GM12878 (cell line): ENCODE results near the gene PTAFR. TPM values are rescaled to one million over a fixed set of nuclear protein-coding genes. Genes with fewer than 3 reads are reported as not detected.

Source experiments
- ATAC-seq: fragments of 200-7000 bp; cut with Tn5 transposase; 3 replicates; pipeline ENCODE4 v1.9.1; 2020; ENCODE audit warnings: mild to moderate bottlenecking, moderate library complexity
- BruUV-seq: library from RNA; stranded (reverse); fragments of 400-500 nt; replicated peaks from 2 replicates; lab custom pipeline; 2021; lab: Mats Ljungman, UMichigan
- CTCF ChIA-PET: fragments of 300-600 bp; sonication (Branson Sonifier 250); formaldehyde crosslinking; extraction: SDS; loops from one replicate; lab custom pipeline; 2021; ENCODE audit warnings: inconsistent platforms; lab: Yijun Ruan, JAX
- POLR2A ChIA-PET: fragments of 350-600 bp; formaldehyde crosslinking; extraction: SDS; loops from one replicate; lab custom pipeline; 2021; ENCODE audit warnings: inconsistent platforms; lab: Charles Lee
- RAD21 ChIA-PET: fragments of 300-600 bp; sonication (Branson Sonifier 250); formaldehyde crosslinking; loops from one replicate; lab custom pipeline; 2023; ENCODE audit warnings: antibody characterized with exemption; ENCODE audit not compliant: unreplicated experiment; lab: Charles Lee
- SMC1A ChIA-PET: fragments of 300-600 bp; sonication (Branson Sonifier 250); formaldehyde crosslinking; loops from one replicate; lab custom pipeline; 2023; ENCODE audit not compliant: unreplicated experiment, uncharacterized antibody; lab: Charles Lee
- DNase-seq: peaks from one replicate; pipeline ENCODE4 v3.0.0-alpha.2; 2011; ENCODE audit warnings: low read depth, low spot score
- FAIRE-seq: peaks from 3 replicates; lab custom pipeline; 2011; peaks lifted over from hg19 to GRCh38; lab: Jason Lieb, UNC
- H2AFZ ChIP-seq: 2 replicates; pipeline ENCODE4 v1.6.0; 2011; ENCODE audit warnings: low read depth, low read length, control low read depth; ENCODE audit not compliant: control insufficient read depth
- H3K27ac ChIP-seq: 2 replicates; pipeline ENCODE4 v1.5.1; 2011; ENCODE audit warnings: control low read depth; ENCODE audit not compliant: control insufficient read depth, insufficient read depth
- H3K27me3 ChIP-seq, 2 experiments: replicated peaks in 1 of 2; 2 replicates each; pipeline versions ENCODE4 v1.6.0 to v1.6.1; 2011; ENCODE audit warnings: low read length in 1 of 2; ENCODE audit not compliant: control insufficient read depth in 2 of 2, insufficient read depth in 2 of 2
- H3K36me3 ChIP-seq, 2 experiments: 2 replicates each; pipeline ENCODE4 v1.5.1; 2011; ENCODE audit warnings: low read length in 1 of 2; ENCODE audit not compliant: control insufficient read depth in 2 of 2, insufficient read depth in 2 of 2
- H3K4me1 ChIP-seq: 2 replicates; pipeline ENCODE4 v1.6.1; 2011; ENCODE audit warnings: mild to moderate bottlenecking, low read length, moderate library complexity, mixed read lengths; ENCODE audit not compliant: control insufficient read depth, insufficient read depth
- H3K4me2 ChIP-seq: 2 replicates; pipeline ENCODE4 v1.6.0; 2011; ENCODE audit warnings: control low read depth; ENCODE audit not compliant: control insufficient read depth, insufficient read depth
- H3K4me3 ChIP-seq: fragments of 200-600 bp; sonication (generic); 2 replicates; pipeline ENCODE4 v1.5.1; 2016
- H3K79me2 ChIP-seq: 2 replicates; pipeline ENCODE4 v1.6.0; 2011; ENCODE audit warnings: low read length; ENCODE audit not compliant: control insufficient read depth, insufficient read depth
- H3K9ac ChIP-seq: 2 replicates; pipeline ENCODE4 v1.8.0; 2011; ENCODE audit warnings: low read length, control low read depth, mixed read lengths; ENCODE audit not compliant: control insufficient read depth, insufficient read depth
- H3K9me3 ChIP-seq: replicated peaks from 3 replicates; pipeline ENCODE4 v1.5.1; 2011; ENCODE audit warnings: mild to moderate bottlenecking, low read length; ENCODE audit not compliant: control insufficient read depth, insufficient read depth
- H4K20me1 ChIP-seq: 2 replicates; pipeline ENCODE4 v1.6.0; 2011; ENCODE audit not compliant: control insufficient read depth, insufficient read depth
- BMI1 ChIP-seq: fragments of 450-650 bp; IDR thresholded peaks from 2 replicates; pipeline ENCODE4 v1.6.1; 2016; ENCODE audit warnings: mild to moderate bottlenecking, moderate library complexity, borderline replicate concordance
- BRCA1 ChIP-seq: IDR thresholded peaks from 2 replicates; pipeline ENCODE4 v1.6.1; 2011; ENCODE audit warnings: low read depth, low read length, improper control_type of control experiment
- CEBPB ChIP-seq, 2 experiments: fragments of 150-350 bp in 1 of 2; IDR thresholded peaks; 2 replicates each; pipeline ENCODE4 v1.6.1; 2012 to 2014; ENCODE audit warnings: low read depth in 2 of 2, low read length in 2 of 2, borderline replicate concordance in 1 of 2, inconsistent platforms in 1 of 2
- GABPA ChIP-seq: IDR thresholded peaks from 2 replicates; pipeline ENCODE4 v1.6.1; 2014; ENCODE audit warnings: antibody characterized with exemption, low read depth, mild to moderate bottlenecking, inconsistent platforms
- KAT2A ChIP-seq: conservative IDR thresholded peaks from 2 replicates; pipeline ENCODE4 v1.6.1; 2011; ENCODE audit warnings: low read depth, low read length; ENCODE audit not compliant: control insufficient read depth
- NFIC ChIP-seq: IDR thresholded peaks from 2 replicates; pipeline ENCODE4 v1.6.1; 2012; ENCODE audit warnings: low read depth, mild to moderate bottlenecking, inconsistent platforms, low read length, moderate library complexity
- PML ChIP-seq: IDR thresholded peaks from 2 replicates; pipeline ENCODE4 v1.6.1; 2012; ENCODE audit warnings: low read length, inconsistent platforms
- STAT3 ChIP-seq: IDR thresholded peaks from 2 replicates; pipeline ENCODE4 v1.6.1; 2011; ENCODE audit warnings: low read depth, low read length, improper control_type of control experiment
- TAF1 ChIP-seq: IDR thresholded peaks from 2 replicates; pipeline ENCODE4 v1.6.1; 2011; ENCODE audit warnings: mild to moderate bottlenecking, low read depth, low read length, borderline replicate concordance
- YBX1 ChIP-seq: fragments of 450-650 bp; IDR thresholded peaks from 2 replicates; pipeline ENCODE4 v1.6.1; 2016; ENCODE audit warnings: antibody characterized with exemption
- ZNF622 ChIP-seq: fragments of 450-650 bp; IDR thresholded peaks from 2 replicates; pipeline ENCODE4 v1.6.1; 2017; ENCODE audit warnings: mild to moderate bottlenecking, inconsistent platforms
- WGBS: methylation state at CpG from one replicate; pipeline ENCODE4 v1.1.6; 2016; ENCODE audit warnings: low lambda C conversion rate; ENCODE audit not compliant: insufficient replicate concordance, insufficient coverage; ENCODE audit errors: missing lambda C conversion rate; 5-methylcytosine and 5-hydroxymethylcytosine counted together
- in situ Hi-C: fragments of 300-500 bp; cut with MboI; formaldehyde crosslinking; loops from 9 replicates; pipeline ENCODE4 v1.14.3; 2018; ENCODE audit warnings: mixed read lengths
- intact Hi-C: fragments of 100-400 bp; cut with micrococcal nuclease; formaldehyde crosslinking; loops from one replicate; pipeline ENCODE4 v1.14.2; 2022; ENCODE audit not compliant: unreplicated experiment
- polyA plus RNA-seq, 11 experiments: library from polyadenylated mRNA; depleted of rRNA in 4 of 11; unstranded in 6 of 11; stranded (reverse) in 5 of 11; fragments of >200 nt; fragmentation: Nextera tagmentation in 4 of 11; fragmentation: Illumina TruSeq in 1 of 11; extraction: Ambion mirVana in 4 of 11; extraction: Trizol in 1 of 11; gene quantifications; 1 replicate in 1 of 11; 2 replicates in 10 of 11; pipeline versions ENCODE4 v1.2.1 to v1.2.3, GENCODE V29; 2011 to 2016; ENCODE audit warnings: inconsistent platforms in 2 of 11, missing spikeins in 2 of 11, low read depth in 1 of 11
- total RNA-seq, 4 experiments: library from RNA; depleted of rRNA in 3 of 4; stranded (reverse); fragments of >200 nt in 3 of 4; fragmentation: Illumina TruSeq in 1 of 4; extraction: Trizol in 1 of 4; gene quantifications; 2 replicates each; pipeline versions ENCODE4 v1.2.1 to v1.2.3, GENCODE V29; 2013 to 2021
- TF ChIP-seq, protein P1 (sequence below): fragments of 150-350 bp; IDR thresholded peaks from 2 replicates; pipeline ENCODE4 v1.6.1; 2014; ENCODE audit warnings: mild to moderate bottlenecking, low read depth, low read length

The PTAFR gene
- total and polyA plus RNA-seq, 10 of the 15 experiments (the other 5 are each of a cell fraction or from before 2014, with no cell fraction given): 17.5 to 251 (median 27.7) TPM

DNA sequence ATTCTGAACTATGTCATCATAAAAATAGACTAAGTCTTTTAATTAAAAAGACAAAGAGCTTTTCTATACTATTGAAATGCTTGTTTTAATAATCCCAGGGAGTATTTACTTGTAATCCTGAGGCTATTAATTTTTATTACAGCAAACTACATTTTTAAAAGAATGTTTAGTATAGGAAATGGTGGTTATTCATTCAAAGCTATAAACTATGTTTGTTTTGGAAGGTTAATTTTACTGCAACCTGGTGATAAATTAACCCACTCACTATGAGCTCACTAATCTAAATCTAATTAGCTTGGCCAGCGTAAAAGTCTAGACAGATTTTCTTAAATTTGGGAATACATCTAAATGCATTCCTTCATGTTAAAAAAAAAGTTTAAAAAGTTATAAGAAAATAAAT, 74.3 kb downstream of the PTAFR start:
- WGBS: 91% methylated on average over 1 of the region's 1 CpG
- H3K27me3 ChIP-seq: no peaks in the 10 kb centered on the region
- CTCF ChIA-PET: interaction anchor here (1.0 to 3.5 kb wide), 5 partner anchors 10 to 111 kb away, joined by 3 to 25 read pairs (median 5); no protein-coding TSS in a partner anchor
- H3K4me2 ChIP-seq: no peak overlapping the region
- DNase-seq: no peak
- no peak for ATAC-seq
- no peaks in the 10 kb centered on the region for H4K20me1 ChIP-seq
- in situ Hi-C loops (no loop called here), intact Hi-C loops (no loop called here)
- H3K79me2 ChIP-seq: no peaks in the 10 kb centered on the region
- BruUV-seq: no TSS peak
- H3K9ac ChIP-seq: no peak overlapping the region
- H3K4me3 ChIP-seq: no peak overlapping the region
- POLR2A ChIA-PET: interaction anchor here (0.6 to 2.2 kb wide), 4 partner anchors 9 to 1358 kb away, joined by 3 to 9 read pairs (median 6); no protein-coding TSS in a partner anchor
- no peak for FAIRE-seq
- H3K9me3 ChIP-seq: no peaks in the 10 kb centered on the region
- TF ChIP-seq PML: no peak
- TF ChIP-seq KAT2A: no peak
- no peak for TF ChIP-seq BMI1
- TF ChIP-seq GABPA: no peak
- no peak for TF ChIP-seq TAF1
- no peak for TF ChIP-seq CEBPB (IDR thresholded peaks at IDR 0.05; ENCODE audit: borderline replicate concordance in 1 of 2, low read depth in 2 of 2, low read length in 2 of 2)
- TF ChIP-seq STAT3: no peak
- no peak for TF ChIP-seq BRCA1
- TF ChIP-seq NFIC: no peak
- TF ChIP-seq ZNF622: no peak
- no peak for TF ChIP-seq YBX1
- TF ChIP-seq, protein P1, sequence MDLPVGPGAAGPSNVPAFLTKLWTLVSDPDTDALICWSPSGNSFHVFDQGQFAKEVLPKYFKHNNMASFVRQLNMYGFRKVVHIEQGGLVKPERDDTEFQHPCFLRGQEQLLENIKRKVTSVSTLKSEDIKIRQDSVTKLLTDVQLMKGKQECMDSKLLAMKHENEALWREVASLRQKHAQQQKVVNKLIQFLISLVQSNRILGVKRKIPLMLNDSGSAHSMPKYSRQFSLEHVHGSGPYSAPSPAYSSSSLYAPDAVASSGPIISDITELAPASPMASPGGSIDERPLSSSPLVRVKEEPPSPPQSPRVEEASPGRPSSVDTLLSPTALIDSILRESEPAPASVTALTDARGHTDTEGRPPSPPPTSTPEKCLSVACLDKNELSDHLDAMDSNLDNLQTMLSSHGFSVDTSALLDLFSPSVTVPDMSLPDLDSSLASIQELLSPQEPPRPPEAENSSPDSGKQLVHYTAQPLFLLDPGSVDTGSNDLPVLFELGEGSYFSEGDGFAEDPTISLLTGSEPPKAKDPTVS: no peak
- H3K4me1 ChIP-seq: peaks cover 7% of the 10 kb centered on the region; the same call in 1 of the 2 replicates
- RAD21 ChIA-PET: interaction anchor here (0.7 to 1.5 kb wide), 4 partner anchors 8 to 35 kb away, joined by 3 to 5 read pairs (median 3); no protein-coding TSS in a partner anchor
- no peaks in the 10 kb centered on the region for H3K36me3 ChIP-seq
- no peak overlapping the region for H3K27ac ChIP-seq
- SMC1A ChIA-PET: interaction anchor here (1.0 to 3.9 kb wide), 4 partner anchors 9 to 67 kb away, joined by 3 to 16 read pairs (median 6); no protein-coding TSS in a partner anchor
- no peak overlapping the region for H2AFZ ChIP-seq
